Measurements from ENCODE around the gene TBC1D9.

Gene TBC1D9

GRCh38 chr4:140743194-140743931 is 12.8 kb downstream of the TBC1D9 start:
- Histone ChIP-seq H3K4me3 (ENCODE audit: low read depth, low read length) (no peak overlapping the region), H3K36me3 (no peaks in the 10 kb centered on the region), H3K27me3 (ENCODE audit: insufficient read depth, low read depth, severe bottlenecking) (no peaks in the 10 kb centered on the region), H3K9me3 (ENCODE audit: severe bottlenecking) (no peaks in the 10 kb centered on the region), H3K27ac (no peak overlapping the region)
- DNase-seq = no peak
- peak; percentile 28; the same call in 1 of the 2 replicates for TF ChIP-seq CTCF (IDR thresholded peaks at IDR 0.05; ENCODE audit: low read depth, low read length)

- TF ChIP-seq CTCF (IDR thresholded peaks at IDR 0.05; ENCODE audit: low read depth, low read length) = no peak
- H3K36me3 ChIP-seq = no peaks in the 10 kb centered on the region
- H3K9me3 ChIP-seq (ENCODE audit: severe bottlenecking) = no peaks in the 10 kb centered on the region
- DNase-seq = no peak
- H3K4me3 ChIP-seq (ENCODE audit: low read depth, low read length) = no peak overlapping the region
- no peaks in the 10 kb centered on the region for H3K27me3 ChIP-seq (ENCODE audit: insufficient read depth, low read depth, severe bottlenecking)
- no peak overlapping the region for H3K27ac ChIP-seq
These were observed 13.4 kb downstream of the TBC1D9 start for GRCh38 chr4:140742838-140743193.

- Histone ChIP-seq H3K27me3 (ENCODE audit: insufficient read depth, low read depth, severe bottlenecking) (no peaks in the 10 kb centered on the region), H3K36me3 (no peaks in the 10 kb centered on the region), H3K4me3 (ENCODE audit: low read depth, low read length) (no peak overlapping the region), H3K27ac (no peak overlapping the region), H3K9me3 (ENCODE audit: severe bottlenecking) (no peaks in the 10 kb centered on the region)
- no peak for DNase-seq
- no peak for TF ChIP-seq CTCF (IDR thresholded peaks at IDR 0.05; ENCODE audit: low read depth, low read length)
These were observed 15.1 kb downstream of the TBC1D9 start for GRCh38 chr4:140740906-140741670.

GRCh38 chr4:140740422-140740821 is 15.8 kb downstream of the TBC1D9 start:
- H3K4me3 ChIP-seq (ENCODE audit: low read depth, low read length) = no peak overlapping the region
- H3K27ac ChIP-seq = no peak overlapping the region
- H3K27me3 ChIP-seq (ENCODE audit: insufficient read depth, low read depth, severe bottlenecking) = no peaks in the 10 kb centered on the region
- H3K36me3 ChIP-seq = no peaks in the 10 kb centered on the region
- TF ChIP-seq CTCF (IDR thresholded peaks at IDR 0.05; ENCODE audit: low read depth, low read length) = no peak
- DNase-seq = no peak
- no peaks in the 10 kb centered on the region for H3K9me3 ChIP-seq (ENCODE audit: severe bottlenecking)

- TF ChIP-seq CTCF (IDR thresholded peaks at IDR 0.05; ENCODE audit: low read depth, low read length) = no peak
- no peaks in the 10 kb centered on the region for H3K27me3 ChIP-seq (ENCODE audit: insufficient read depth, low read depth, severe bottlenecking)
- H3K27ac ChIP-seq = no peak overlapping the region
- H3K4me3 ChIP-seq (ENCODE audit: low read depth, low read length) = no peak overlapping the region
- H3K9me3 ChIP-seq (ENCODE audit: severe bottlenecking) = no peaks in the 10 kb centered on the region
- H3K36me3 ChIP-seq = no peaks in the 10 kb centered on the region
- no peak for DNase-seq
These were observed 16.2 kb downstream of the TBC1D9 start for GRCh38 chr4:140739971-140740370.

Data from WERI-Rb-1 (cell line).